ENCODE results near the gene NRL.

The NRL gene

DNA sequence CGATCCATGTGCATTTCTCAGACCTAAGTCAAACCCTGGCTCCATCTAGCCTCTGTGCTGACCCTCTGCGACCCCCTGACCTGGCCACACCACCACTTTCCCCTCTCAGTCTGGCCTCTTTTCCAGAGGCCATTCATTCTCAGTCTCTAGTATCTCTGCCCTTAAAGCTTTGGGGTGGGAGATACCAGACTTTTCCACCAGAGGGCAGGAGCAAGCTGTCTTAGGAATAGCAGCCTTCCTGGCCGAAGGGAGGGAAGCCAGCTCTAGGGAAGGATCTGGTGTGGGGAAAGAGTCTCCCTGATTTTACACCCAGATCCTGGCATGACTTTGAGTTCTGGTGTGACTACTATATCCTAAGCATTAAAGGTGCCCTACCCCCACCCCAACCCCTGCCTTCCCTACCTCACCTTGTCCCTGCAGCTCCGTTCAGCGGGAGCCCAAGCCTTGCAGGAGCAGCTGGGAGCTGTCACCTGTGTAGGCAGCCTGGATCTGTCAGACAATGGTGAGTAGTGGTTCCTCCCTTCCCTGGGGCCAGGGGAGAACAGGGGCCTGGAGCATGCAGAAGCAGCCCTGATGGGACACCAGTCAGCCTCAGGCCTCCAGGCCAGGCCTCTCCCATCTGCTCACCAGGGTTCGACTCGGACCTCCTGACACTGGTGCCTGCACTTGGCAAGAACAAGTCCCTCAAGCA, 56.3 kb downstream of the NRL start:
- H3K9ac ChIP-seq, result no peak overlapping the region
- no peak overlapping the region for H3K27ac ChIP-seq
- H3K9me3 ChIP-seq (ENCODE audit: control insufficient read depth, low read length), result no peaks in the 10 kb centered on the region
- H3K4me3 ChIP-seq (ENCODE audit: low read depth, low read length), result no peak overlapping the region
- H3K4me2 ChIP-seq (ENCODE audit: low read length), result no peak overlapping the region
- H3K36me3 ChIP-seq (ENCODE audit: control insufficient read depth, insufficient read depth, low read length), result no peaks in the 10 kb centered on the region
- TF ChIP-seq, protein P1, sequence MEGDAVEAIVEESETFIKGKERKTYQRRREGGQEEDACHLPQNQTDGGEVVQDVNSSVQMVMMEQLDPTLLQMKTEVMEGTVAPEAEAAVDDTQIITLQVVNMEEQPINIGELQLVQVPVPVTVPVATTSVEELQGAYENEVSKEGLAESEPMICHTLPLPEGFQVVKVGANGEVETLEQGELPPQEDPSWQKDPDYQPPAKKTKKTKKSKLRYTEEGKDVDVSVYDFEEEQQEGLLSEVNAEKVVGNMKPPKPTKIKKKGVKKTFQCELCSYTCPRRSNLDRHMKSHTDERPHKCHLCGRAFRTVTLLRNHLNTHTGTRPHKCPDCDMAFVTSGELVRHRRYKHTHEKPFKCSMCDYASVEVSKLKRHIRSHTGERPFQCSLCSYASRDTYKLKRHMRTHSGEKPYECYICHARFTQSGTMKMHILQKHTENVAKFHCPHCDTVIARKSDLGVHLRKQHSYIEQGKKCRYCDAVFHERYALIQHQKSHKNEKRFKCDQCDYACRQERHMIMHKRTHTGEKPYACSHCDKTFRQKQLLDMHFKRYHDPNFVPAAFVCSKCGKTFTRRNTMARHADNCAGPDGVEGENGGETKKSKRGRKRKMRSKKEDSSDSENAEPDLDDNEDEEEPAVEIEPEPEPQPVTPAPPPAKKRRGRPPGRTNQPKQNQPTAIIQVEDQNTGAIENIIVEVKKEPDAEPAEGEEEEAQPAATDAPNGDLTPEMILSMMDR (IDR thresholded peaks at IDR 0.05), result peak; percentile 82
- no peak overlapping the region for H2AFZ ChIP-seq
- no peaks in the 10 kb centered on the region for H3K79me2 ChIP-seq
- no peaks in the 10 kb centered on the region for H3K27me3 ChIP-seq (ENCODE audit: control insufficient read depth, insufficient read depth, low read length)
- peaks cover 3% of the 10 kb centered on the region for H3K4me1 ChIP-seq

DNA sequence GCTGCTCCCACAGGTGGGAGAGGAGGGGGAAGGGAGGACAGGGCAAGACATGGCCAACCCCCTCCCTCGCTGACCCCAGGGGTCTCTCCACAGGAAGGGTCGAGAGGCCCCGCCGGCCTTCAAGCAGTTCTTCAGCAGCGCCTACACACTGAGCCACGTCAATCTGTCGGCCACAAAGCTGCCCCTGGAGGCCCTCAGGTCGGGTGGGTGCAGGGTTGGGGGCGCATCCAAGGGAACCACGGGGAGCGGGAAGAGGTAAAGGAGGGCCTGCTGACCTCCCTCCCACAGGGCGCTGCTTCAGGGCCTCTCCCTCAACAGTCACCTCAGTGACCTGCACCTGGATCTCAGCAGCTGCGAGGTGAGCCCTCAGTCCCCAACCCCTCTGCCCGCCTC, 56.9 kb downstream of the NRL start:
- Histone ChIP-seq H2AFZ (no peak overlapping the region), H3K9ac (no peak overlapping the region), H3K4me3 (ENCODE audit: low read depth, low read length) (no peak overlapping the region), H3K4me1 (peaks cover 5% of the 10 kb centered on the region), H3K79me2 (no peaks in the 10 kb centered on the region), H3K27me3 (ENCODE audit: control insufficient read depth, insufficient read depth, low read length) (no peaks in the 10 kb centered on the region), H3K4me2 (ENCODE audit: low read length) (no peak overlapping the region), H3K9me3 (ENCODE audit: control insufficient read depth, low read length) (no peaks in the 10 kb centered on the region), H3K36me3 (ENCODE audit: control insufficient read depth, insufficient read depth, low read length) (no peaks in the 10 kb centered on the region), H3K27ac (no peak overlapping the region)
- TF ChIP-seq, protein P1 (IDR thresholded peaks at IDR 0.05), result no peak

DNA sequence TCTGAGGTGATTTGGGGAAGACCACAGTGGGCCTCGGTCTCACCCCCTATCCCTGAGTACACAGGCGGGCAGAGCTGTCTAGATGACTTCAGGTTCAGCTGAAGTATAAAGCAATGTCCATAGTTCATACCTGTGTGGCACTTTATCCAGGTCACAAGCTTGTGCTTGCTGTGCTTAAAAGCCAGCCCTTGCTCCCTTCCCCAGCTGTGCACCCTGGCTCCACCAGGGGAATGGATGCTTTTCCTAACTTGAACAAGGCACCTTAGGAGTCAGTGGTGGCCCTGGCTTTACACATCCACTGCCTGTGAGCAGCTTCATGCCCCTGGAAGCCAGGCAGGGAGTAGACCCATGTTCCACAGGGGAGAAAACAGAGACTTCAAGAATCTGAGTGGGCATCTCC, 57.5 kb downstream of the NRL start:
- Histone ChIP-seq H3K9me3 (ENCODE audit: control insufficient read depth, low read length) (no peaks in the 10 kb centered on the region), H3K36me3 (ENCODE audit: control insufficient read depth, insufficient read depth, low read length) (no peaks in the 10 kb centered on the region), H3K27ac (no peak overlapping the region), H3K4me2 (ENCODE audit: low read length) (no peak overlapping the region), H3K9ac (no peak overlapping the region), H3K79me2 (no peaks in the 10 kb centered on the region), H2AFZ (no peak overlapping the region), H3K27me3 (ENCODE audit: control insufficient read depth, insufficient read depth, low read length) (no peaks in the 10 kb centered on the region), H3K4me3 (ENCODE audit: low read depth, low read length) (no peak overlapping the region), H3K4me1 (peaks cover 5% of the 10 kb centered on the region)
- TF ChIP-seq, protein P1 (IDR thresholded peaks at IDR 0.05), result no peak

DNA sequence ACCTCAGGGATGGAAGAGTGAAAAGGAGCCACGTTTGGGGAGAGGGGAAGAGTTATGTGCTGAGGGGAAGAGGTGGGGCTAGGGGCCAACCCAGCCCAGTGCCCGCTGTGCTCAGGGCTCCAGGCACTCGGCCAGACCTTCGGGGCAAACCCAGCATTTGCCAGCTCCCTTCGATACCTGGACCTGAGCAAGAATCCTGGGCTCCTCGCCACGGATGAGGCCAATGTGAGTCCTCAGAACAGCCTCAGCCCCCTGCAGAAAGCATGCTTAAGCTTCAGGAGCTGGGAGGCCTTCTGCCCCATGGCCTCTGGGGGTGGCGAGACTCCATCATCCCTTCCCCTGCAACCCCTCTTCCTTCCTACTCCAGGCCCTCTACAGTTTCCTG, 58.0 kb downstream of the NRL start:
- TF ChIP-seq, protein P1 (IDR thresholded peaks at IDR 0.05), result no peak
- Histone ChIP-seq H3K36me3 (ENCODE audit: control insufficient read depth, insufficient read depth, low read length) (no peaks in the 10 kb centered on the region), H3K4me3 (ENCODE audit: low read depth, low read length) (no peak overlapping the region), H2AFZ (no peak overlapping the region), H3K27me3 (ENCODE audit: control insufficient read depth, insufficient read depth, low read length) (no peaks in the 10 kb centered on the region), H3K79me2 (no peaks in the 10 kb centered on the region), H3K9me3 (ENCODE audit: control insufficient read depth, low read length) (no peaks in the 10 kb centered on the region), H3K27ac (no peak overlapping the region), H3K4me2 (ENCODE audit: low read length) (no peak overlapping the region), H3K4me1 (peaks cover 5% of the 10 kb centered on the region), H3K9ac (no peak overlapping the region)
